HG03280 (cell line): ENCODE measurements around the gene LRRC57.
A peak's percentile ranks its signal among the peaks of the same experiment; 100 is the strongest.
"Not testable (repeated sequence)": the region's sequence is repeated elsewhere in the genome, so short reads cannot be mapped to it uniquely, and the experiment has no call there.

Experiments
- ATAC-seq: cut with Tn5 transposase; IDR thresholded peaks from one replicate; pipeline ENCODE4 v1.9.1; 2021; ENCODE audit warnings: mild to moderate bottlenecking, moderate library complexity; ENCODE audit not compliant: unreplicated experiment

The LRRC57 gene

DNA sequence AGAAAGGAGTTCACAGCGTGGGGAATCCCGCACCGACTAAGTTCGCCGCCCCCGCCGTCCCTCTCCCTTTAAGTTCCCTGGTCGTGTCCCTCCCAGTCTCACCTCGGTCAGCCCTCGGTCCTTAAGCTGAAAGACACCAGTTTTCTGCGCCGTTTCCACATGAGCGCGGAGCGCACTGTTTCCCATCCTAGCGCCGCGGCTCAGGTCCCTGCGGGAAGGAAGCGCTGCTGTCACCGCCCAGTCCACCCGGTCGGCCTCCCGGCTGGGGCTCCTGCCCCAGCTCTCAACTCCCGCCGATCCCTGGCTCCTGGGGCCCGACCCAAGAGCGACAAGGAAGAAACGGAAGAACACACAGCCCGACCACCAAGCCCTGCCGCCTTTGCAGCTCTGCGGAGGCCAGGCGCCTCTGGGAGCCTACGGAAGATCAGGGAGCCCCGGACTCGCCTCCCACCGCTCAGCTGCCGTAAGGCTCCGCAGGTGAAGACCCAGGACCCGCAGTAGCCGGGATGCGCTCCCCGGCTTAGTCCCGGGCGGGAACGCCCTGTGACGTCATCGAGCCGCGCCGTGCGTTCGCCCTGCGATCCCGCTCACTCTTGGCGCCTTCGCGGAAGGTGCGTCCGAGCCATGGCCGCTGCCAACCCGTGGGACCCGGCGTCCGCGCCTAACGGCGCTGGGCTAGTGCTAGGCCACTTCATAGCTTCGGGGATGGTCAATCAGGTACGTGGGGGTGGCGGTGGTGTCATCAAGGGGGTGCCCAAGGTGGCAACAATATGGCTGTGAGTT is at the start of gene LRRC57, which contains the start of gene HAUS2:
Gene LRRC57, minus strand, starts transcription at position 545 of the 783 bp plus-strand sequence. Its CDS starts 359 bp downstream, at position 186.
Gene HAUS2, plus strand, starts transcription at position 590 of the 783 bp plus-strand sequence. Its CDS starts 35 bp downstream, at position 625.
- peak; percentile 80 for ATAC-seq

DNA sequence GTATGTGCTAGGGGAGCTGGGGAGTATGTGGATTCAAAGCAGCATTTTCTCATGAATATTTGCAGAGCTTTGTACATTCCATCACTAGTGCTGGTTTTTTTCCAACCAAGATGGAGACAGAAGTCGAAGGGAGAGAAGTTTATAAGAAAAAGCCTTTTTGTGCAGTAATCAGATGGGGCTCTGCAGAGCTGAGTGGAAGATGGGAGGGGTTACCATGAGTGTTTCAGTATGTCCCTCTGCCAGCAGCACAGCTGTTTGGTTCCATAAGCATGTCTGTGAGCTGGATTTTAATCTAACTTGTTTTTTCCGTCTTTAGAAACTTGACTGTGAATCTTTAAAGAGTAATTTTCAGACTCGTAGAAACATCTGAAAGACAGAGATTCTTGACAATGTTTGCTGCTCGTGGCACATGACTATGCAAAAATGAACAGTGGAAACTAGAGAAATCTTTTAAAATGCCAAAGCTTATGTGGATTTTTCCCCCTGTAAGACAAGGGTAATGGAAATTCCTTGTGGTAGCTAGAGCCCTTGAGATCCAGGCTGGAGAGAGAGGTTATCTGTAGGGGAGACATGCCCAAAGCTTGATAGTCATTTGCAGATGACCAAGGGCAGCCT is 47.1 kb upstream of the LRRC57 start:
- ATAC-seq: no peak

DNA sequence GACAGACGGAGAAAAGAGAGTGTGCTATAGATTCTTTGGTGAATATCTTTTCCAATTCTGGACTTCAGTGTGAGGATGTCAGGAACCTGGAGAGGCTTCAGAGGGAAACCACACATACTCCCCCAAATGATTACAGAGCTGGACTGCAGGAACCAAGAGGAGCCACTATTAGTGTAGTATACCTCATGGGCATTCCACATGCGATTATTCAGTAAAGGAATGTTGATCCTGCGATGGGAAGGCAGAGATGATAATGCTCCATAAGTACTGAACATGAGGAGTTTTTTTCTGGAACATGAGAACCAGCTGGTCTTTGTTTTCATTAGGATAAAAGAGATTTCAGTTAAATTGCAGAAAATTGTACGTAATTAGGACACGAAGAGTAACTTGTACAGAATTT is 45.5 kb upstream of the LRRC57 start:
- no peak for ATAC-seq

DNA sequence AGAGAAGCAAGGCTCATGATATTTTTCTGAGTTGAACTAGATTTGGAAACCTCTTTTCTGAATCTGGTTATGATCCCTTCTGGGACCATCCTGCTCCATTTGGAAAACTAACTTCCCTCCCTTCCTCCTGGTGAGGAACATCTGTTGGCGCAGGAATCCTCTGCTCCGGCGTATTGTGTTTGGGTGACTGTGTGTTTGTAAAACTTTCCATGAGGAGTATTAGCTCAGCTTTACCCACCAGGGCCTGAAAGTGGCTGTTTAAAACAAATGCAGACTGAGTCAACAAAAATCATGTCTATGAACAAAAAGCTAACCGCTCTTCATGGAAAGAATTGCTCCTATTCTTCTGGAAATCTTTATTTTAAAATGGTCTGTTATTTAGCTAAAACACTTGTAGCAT is 44.5 kb upstream of the LRRC57 start:
- no peak for ATAC-seq

DNA sequence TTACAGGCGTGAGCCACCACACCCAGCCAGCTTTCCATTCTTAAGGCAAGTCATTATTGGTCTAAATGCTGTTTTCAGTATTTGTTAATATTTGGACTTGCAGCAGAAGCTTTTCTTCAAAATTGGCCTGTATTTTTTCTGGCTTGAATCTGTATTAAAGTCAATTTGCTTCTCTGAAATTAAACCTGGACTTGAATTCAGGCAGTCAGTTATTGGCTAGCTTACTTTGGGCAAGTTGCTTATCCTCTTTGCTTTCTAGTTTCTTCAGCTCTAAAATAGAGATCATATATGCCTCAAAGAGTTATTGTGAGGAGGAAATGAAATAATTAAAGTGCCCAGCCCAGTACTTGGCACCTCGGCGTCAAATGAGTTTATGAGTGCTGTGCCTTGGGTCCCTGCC is 44.1 kb upstream of the LRRC57 start:
- no peak for ATAC-seq

DNA sequence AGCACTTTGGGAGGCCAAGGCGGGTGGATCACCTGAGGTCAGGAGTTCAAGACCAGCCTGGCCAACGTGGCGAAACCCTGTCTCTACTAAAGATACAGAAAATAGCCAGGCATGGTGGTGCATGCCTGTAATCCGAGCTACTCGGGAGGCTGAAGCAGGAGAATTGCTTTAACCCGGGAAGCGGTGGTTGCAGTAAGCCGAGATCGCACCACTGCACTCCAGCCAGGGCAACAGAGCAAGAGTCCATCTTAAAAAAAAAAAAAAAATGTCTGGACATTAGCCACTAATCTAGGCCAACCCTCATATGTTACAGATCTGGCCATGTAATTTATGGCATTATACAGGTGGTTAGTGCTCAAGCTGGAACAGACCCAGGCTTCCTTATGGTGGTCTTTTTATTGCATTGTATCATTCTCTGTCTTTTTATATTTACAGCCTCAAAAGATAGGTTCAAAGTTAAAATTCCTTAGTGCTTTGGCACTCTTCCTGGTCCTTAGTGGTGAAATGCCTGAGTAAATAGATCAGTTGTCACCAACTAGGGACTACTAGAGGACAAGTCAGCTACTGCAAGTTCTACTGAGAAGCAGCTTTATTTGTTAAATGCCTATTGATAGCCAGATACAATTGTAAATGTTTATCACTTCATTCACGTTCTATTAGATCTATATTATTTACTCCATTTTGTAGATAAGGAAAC is 42.8 kb upstream of the LRRC57 start:
- ATAC-seq: no peak

DNA sequence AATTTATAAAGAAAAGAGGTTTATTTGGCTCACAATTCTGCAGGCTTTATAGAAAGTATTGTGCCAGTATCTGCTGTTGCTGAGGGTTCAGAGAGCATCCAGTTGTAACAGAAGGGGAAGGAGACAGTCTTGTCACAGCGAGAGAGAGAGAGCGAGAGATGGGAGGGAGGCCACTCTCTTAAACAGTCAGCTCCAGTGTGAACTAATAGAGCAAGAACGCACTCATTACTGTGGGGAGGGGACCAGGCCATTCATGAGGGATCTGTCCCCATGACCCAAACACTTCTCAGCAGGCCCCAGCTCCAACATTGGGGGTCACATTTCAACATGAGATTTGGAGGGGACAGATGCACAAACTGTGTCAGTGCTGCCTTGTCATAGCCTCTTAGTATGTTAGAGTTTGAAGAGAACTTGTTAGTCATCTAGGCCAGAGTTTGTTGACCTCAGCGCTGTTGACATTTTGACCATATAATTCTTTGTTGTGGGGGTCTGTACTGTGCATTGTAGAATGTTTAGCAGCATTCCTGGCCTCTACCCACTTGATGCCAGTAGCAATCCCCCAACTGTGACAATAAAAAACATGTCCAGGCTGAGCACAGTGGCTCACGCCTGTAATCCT is 42.1 kb upstream of the LRRC57 start:
- ATAC-seq: no peak

DNA sequence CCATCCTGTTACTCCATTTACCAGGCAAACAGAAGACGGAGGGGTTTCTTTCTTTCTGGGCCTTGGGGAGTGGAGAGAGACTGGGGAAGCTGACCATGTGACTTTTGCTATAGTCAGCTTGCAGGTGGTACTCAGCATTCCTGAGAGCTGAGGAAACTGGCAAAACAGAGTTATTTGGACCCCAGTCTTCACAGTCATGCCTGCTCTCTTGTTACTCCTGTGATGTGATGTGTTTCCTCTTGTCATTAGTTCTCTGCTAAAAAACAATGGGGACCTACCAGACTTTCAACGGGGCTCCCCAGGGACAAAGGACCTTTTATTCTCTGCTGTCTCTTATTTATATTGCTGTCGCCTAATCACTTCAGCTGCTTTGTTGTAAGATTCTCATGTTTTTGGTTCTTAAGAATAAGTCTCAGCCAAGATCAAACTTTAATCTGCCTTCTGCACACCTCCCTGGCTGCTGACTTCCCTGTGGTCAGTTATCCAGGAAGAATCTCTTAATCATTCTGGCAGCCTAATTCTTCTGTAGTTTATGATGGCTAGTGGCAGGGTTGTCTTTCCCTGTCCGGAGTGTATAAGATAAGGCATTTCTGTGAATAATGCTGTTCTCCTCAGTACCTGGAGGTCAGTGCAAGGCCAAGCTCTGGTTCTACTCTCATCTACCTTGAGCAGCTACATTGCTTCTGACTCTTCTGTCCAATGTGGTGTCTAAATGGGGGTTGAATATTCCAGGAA is 35.6 kb upstream of the LRRC57 start:
- no peak for ATAC-seq

DNA sequence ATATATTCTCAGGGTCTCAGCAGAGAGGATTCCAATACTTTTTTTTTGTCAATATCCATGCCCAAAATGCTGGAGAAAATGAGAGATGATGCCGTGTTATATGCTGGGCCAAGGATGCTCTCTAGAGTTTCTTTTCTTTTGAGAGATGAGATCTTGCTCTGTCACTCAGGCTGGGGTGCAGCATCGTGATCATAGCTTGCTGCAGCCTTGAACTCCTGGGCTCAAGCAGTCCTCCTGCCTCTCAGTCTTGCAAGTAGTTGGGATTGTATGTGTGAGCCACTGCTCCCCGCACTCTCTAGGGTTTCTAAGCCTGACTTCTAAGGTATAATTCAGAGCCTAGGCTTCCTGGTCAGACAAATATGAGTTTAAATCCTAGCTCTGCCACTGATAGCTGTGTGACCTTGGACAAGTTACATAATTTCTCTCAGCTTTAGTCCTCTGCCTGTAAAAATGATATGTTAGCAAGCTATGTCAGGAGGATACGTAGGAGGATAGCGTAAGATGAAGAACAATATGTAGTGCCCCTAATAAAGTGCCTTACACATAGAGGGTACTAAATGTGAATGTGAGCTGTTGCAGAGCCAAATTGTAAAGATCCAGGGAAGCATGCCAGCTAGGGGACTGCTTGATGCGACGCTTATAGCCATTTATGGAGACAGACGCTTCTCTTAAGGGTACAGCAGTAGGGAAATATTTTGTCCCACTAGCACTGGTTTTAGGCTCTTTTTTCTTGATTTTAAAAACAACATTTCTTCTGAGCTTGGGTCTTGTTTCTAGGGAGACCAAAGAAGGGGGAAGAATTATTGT is 34.2 kb upstream of the LRRC57 start:
- ATAC-seq: no peak

DNA sequence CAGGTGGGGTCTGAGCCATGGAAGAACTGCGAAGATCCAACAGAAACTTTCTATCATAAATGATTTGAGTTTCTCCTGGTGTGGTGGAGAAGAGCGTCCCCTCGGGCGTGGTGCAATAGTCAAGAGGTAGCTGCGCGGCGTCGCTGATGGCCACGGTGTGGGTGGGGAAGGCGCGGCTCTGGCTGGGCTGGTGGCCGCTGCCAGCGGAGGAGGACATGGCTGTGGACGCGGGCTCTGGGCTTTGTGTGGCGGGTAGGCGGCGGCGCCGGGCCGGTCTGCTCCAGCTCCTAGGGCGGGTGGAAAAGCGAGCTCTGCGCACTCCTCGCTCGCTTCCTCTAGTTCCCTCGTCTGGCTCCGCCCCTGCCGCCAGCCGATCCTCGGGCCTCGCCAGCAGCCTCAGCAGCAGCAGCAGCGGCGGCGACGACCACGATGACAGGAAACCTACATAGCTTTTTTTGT is 32.7 kb upstream of the LRRC57 start:
- ATAC-seq: no peak

DNA sequence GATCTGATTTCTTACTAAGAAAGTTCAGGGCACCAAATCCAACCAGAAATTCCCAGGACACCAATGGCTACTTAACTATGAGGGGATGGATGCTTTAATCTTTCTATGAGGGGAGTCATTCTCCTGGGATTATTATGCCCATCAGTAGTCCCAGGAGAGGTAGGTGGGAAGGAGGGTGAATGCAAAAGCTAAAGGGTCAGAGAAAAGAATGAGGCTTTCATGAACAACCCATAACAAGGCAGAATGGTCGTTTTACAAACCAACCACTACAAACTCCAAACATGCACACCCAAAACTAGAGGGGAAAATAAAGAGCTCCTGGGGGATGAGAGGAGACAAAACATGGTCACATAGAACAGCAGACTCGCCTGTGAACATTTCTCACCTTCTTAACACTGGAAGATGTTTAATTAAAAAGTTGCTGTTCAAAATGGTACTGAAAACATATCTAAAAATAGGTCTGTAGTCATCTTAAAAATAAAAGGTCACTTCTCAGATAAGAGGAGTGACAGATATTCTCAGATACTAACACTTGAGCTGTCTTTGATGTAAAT is 30.5 kb upstream of the LRRC57 start:
- ATAC-seq: no peak

DNA sequence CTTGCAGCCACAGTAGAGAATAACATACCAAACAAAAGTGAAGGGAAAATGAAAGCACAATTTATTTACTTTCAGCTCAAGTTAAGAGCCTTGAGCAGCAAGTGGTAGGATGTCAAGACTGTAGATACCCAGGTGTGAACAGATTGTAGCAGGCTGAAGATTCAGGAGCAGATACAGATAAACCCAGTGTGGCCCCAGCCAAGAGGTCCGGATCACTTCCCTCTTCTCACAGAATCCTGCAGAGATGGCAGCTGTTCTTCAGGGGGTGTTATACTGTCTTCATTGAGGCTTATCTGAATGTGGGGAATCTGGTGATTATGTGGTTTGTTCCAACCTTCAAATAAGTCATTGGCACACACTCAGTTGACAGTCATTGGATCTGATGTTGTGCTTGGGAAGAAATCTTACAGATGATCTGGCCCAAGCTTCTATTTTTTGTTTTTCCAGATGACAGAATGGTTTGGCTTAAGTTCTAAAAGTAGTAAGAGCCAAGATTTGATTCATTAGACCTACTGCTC is 29.0 kb upstream of the LRRC57 start:
- ATAC-seq: no peak

DNA sequence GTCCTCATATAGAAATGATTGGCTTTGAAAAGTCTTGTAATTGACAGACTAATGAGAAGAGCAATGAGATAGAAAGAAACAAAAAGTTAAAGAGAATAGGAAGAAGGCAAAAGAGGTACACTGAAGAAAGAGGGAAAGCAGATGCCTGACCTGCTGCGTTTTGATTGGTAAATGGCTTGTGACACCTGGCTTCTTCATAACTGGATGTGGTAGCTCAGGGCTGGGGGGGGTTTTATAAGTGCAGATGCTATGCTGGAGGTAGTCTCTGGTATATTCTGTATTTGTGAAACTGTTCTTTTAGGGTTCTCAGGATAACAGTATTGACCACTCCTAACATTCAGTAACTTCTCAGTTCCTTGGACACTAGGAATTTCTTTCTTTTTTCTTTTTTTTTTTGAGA is 28.2 kb upstream of the LRRC57 start:
- ATAC-seq: no peak

DNA sequence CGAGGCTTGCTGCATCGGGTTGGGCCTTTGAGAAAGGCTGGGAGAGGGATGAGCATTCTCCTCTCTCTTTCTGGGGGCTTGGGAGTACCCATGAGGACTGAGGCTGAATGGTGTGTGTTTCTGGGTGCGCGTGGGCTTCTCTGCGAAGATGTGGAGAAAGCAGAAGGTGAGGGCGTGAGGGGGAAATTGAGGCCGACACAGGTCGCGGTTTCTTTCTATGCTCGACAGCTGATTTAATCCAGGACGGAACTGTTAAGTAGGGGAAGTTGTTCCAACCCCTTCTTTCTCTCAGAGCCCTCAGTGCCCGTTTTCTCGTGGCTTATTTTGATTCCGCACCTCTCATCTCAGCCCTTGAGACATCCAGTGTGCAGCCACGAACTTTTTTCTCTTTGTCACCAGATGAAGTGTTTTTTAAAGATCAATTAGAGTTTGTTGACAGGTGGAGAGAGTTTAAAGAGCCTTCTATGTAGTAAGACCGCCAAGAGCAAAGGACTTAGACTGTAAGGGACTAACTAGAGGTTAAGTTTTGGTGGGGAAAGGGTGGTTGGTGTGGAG is 27.5 kb upstream of the LRRC57 start:
- ATAC-seq: no peak

DNA sequence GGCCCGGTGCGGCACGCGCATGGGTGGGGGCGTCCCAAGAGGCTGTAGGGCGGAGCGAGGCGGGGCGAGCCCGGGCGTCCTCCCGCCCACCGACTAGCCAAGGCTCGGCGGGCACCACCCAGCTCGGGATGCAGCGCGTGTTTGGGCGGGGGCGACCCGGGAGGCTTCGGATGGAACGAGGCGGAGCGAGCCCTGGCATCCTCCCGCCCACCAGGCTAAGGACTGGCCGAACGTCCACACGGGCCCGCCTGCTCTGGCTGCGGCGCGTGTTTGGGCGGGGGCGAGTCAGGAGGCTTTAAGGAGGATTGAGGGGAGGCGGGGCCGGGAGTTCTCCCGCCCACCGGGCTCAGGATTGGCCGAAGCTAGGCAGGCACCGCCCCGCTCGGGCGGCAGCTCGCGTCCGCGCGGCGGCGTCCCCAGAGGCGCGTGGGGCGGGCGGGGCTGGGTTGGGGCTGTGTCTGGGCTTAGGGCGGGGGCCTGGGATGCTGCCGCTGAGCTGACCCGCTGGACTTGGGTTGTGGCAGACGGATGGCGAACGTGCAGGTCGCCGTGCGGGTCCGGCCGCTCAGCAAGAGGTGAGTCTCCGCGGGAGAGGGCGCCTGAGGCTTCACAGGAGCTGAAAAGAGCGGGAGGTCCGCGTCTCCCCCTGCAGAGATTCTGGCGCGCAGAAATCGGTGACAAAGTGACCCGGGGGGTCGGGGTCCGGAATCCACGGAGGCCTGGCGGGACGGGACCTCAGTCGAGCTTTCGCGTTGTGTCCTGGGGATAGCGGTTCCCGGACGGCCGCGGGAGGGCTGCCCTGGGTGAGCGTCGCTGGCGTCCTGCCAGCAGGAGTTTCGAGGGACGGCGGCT is 26.8 kb upstream of the LRRC57 start, which contains the start of gene STARD9:
Gene STARD9, plus strand, starts transcription at position 419 of the 852 bp plus-strand sequence. Its CDS starts 110 bp downstream, at position 529.
- peak; percentile 91 for ATAC-seq

DNA sequence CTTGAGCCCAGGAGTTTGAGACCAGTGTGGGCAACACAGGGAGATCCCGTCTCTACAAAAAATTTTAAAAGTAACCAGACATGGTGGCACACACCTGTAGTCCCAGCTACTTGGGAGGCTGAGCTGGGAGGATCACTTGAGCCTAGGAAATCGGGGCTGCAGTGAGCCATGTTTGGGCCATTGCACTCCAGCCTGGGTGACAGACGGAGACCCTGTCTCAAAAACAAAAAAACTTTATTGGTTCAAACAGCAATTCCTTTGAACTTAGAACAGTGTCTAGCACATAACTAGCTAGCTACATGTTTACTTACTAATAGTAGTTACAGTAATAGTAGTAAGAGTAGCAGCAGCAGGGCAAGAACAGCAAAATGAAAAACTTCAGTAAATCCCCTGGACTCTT is 10.1 kb upstream of the LRRC57 start:
- ATAC-seq: no peak

DNA sequence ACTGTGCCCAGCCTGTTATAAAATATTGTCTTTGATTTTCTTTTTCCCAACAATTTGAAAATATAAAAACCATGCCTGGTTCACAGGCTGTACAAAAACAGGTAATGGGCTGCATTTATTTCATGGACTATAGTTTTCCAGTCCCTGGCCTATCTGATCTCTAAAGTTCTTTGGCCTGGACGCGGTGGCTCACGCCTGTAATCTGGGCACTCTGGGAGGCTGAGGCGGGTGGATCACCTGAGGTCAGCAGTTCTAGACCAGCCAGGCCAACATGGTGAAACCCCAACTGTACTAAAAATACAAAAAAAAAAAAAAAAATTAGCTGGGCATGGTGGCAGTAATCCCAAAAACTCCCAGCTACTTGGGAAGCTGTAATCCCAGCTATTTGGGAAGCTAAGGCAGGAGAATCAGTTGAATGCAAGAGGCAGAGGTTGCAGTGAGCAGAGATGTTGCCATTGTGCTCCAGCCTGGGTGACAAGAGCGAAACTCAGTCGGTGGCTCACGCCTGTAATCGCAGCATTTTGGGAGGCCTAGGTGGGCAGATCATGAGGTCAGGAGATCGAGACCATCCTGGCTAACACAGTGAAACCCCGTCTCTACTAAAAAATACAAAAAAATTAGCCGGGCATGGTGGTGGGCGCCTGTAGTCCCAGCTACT is 8.1 kb upstream of the LRRC57 start:
- not testable (repeated sequence) for ATAC-seq
